Left lobe of liver (tissue), 2 donors: ENCODE measurements around the gene HAUS6. TPM values are rescaled to one million over a fixed set of nuclear protein-coding genes. Genes with fewer than 3 reads are reported as not detected.
"Not testable (repeated sequence)": the region's sequence is repeated elsewhere in the genome, so short reads cannot be mapped to it uniquely, and the experiment has no call there.

Experiments
- ATAC-seq: fragments of 200-7000 bp; cut with Tn5 transposase; one replicate; pipeline ENCODE4 v1.9.1; 2020; ENCODE audit warnings: mild to moderate bottlenecking, moderate library complexity
- DNase-seq: peaks from one replicate; pipeline ENCODE4 v3.0.0-alpha.2; 2020; ENCODE audit warnings: low spot score
- total RNA-seq: library from RNA; stranded (reverse); gene quantifications from one replicate; pipeline ENCODE4 v1.2.1, GENCODE V29; 2021
- donor health status: DM: no; HTN: no; CAD: no; lungs with moderate emphysema.
- donor health status: DM: no; HTN: yes; CAD: no.

The HAUS6 gene
- total RNA-seq, 1 donor from 2014 or later: 2.6 TPM

DNA sequence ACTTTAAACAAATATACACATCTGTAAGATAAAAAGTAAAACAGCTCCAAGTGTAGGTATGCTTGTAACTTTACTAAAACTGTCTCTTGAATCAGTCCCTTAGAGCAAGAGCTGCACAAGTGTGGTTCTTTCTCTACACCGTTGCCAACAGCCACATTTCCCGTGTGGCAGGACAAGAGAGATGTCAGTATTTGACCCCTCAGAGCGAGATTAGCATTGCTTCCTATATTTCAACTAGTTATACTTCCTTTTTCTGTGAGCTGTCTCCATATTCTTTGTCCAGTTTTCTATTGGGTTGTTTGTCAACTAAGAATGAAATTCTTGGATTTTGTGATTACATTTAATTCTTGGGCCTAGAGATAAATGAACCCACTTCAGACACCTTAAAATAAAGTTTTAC is 16.5 kb upstream of the HAUS6 start:
- ATAC-seq (no peak), DNase-seq (no peak)

DNA sequence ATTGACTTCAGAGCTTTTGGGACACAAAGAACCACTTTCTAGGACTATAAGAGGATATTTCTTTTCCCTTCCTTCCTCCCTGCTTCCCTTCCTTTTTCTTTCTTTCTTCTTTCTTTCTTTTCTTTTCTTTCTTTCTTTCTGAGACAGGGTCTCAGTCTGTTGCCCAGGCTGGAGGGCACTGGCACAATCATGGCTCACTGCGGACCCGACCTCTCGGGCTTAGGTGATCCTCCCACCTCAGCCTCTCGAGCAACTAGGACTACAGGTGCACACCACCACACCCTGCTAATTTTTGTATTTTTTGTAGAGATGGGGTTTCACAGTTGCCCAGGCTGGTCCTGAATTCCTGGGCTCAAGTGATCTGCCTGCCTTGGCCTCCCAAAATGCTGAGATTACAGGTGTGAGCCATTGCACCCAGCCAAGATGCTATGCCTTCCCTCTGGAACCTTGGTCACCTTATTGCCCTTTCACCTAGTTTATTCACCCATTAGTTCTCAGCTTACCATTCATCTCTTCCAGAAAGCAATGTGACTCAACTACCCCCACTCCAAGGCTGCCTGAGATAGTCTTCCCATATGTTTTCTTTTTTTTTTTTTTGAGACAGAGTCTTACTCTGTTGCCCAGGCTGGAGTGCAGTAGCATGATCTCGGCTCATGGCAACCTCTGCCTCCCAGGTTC is 14.5 kb upstream of the HAUS6 start:
- DNase-seq: no peak

DNA sequence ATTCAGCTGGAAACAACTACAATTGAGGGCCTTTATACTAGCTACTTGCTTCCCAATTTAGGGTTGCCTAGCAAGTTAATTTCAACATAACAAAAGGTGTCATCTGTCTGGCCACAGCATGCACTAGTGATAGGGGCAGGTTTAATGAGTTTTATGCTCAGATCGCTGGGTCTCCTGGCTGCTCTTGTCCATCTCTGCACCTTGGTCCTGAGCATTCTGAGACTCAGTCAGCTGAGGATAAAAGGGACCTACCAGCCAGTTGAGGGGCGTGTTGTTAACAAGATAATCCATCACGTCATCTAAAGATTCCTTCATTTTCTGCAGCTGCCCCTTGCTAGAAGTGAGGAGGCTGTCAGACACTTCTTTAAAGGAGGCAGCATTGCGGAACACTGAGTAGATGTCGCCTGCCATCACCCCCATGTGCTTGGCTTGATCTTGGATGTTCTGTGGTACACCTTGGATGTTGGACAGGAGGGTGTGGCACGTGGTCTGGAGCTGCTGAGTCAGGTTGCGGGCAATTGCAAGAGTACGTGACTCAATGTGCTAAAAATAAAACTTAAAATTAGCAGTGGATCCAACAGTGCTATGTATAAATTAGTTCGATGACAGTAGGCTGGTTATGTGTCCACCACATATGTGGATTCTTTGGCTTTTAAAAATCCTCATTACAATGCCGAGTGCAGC is 13.5 kb upstream of the HAUS6 start:
- ATAC-seq: peak; percentile 23
- DNase-seq: no peak

More for the DNA sequence above, 14.5 kb upstream of the HAUS6 start:
- no peak for ATAC-seq

DNA sequence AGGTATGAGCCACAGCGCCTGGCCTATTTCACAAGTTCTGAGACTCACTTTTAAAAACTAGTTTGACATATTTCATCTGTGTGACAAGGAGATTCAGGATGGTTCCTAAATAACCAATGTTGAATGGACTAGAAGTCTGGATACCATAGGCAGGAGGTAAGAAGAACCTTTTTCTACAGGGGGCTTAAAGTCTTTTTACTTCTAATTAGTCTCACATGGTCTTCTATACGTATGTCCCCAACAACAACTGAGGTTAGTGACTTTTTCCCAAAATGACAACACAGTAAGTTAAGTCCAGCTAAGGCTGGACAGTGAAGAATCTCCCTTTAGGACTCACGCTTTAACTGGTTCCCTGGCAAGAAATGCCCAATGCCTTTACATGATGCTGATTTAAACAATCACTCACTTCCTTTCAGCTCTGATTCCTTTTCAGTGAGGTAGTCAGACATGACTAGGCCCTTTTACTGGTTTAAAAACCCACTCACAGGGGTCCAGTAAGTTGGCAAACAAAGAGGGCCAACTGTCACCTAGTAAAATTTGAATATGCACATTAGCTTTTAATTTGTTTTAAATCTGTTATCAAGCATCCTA is 12.1 kb upstream of the HAUS6 start:
- ATAC-seq (no peak), DNase-seq (no peak)

DNA sequence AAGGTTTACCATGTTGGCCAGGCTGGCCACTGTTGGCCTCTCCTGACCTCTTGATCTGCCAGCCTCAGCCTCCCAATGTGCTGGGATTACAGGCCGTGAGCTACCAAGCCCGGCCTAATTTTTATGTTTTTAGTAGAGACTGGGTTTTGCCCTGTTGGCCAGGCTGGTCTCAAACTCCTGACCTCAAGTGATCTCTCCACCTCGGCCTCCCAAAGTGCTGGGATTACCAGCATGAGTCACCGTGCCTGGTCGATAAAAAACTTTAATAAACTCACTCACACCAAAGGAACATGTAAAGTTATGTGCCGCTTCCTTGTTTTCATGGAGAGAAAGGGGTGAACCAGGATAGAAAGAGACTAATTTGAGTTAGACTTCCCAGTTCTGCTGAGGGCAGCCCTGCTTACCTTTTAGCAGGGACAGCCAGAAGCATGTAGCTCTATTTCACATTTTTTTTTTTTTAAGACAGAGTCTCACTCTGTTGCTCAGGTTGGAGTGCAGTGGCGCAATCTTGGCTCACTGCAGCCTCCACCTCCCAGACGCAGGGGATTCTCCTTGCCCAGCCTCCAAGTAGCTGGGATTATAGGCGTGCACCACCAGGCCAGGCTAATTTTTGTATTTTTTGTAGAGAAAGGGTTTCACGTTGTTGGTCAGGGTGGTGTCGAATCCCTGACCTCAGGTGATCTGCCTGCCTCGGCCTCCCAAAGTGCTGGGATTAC is 11.4 kb upstream of the HAUS6 start:
- DNase-seq (no peak), ATAC-seq (peak; percentile 32)

DNA sequence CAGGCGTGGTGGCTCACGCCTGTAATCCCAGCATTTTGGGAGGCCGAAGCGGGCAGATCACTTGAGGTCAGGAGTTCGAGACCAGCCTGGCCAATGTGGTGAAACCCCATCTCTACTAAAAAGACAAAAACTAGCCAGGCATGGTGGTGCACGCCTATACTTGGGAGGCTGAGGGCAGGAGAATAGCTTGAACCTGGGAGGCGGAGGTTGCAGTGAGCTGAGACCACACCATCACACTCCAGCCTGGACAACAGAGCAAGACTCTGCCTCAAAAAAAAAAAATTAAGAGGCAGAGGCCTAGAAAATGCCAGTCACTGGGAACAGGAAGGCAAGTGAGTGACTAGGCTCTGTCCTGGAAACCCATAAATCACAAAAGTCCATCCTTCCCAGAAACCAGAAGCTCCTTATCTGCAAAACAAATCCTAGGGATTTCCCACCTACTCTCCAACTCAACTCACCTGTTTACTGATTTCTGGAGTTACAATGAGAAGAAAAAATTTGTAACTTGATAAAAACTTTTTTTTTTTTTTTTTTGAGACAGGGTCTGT is 10.4 kb upstream of the HAUS6 start:
- DNase-seq, ATAC-seq: not testable (repeated sequence)

DNA sequence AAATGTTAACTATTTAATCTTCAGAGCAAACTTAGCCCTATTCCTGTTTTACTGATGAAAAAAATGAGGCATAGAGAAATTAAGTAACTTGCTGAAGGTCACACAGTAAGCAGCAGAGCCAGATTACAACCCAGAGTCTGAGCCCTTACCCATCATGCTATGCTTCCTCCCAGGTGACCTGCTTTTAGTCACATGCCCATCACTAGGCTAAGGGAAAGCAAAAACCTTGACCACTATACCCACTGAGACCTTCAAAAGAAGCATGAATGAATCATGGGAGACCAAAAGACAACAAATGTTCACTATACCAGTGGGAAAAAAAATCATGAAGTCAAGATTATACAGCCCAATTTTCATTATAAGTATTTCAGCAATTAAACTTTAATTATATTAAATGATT is 5.3 kb upstream of the HAUS6 start:
- DNase-seq (no peak), ATAC-seq (no peak)

DNA sequence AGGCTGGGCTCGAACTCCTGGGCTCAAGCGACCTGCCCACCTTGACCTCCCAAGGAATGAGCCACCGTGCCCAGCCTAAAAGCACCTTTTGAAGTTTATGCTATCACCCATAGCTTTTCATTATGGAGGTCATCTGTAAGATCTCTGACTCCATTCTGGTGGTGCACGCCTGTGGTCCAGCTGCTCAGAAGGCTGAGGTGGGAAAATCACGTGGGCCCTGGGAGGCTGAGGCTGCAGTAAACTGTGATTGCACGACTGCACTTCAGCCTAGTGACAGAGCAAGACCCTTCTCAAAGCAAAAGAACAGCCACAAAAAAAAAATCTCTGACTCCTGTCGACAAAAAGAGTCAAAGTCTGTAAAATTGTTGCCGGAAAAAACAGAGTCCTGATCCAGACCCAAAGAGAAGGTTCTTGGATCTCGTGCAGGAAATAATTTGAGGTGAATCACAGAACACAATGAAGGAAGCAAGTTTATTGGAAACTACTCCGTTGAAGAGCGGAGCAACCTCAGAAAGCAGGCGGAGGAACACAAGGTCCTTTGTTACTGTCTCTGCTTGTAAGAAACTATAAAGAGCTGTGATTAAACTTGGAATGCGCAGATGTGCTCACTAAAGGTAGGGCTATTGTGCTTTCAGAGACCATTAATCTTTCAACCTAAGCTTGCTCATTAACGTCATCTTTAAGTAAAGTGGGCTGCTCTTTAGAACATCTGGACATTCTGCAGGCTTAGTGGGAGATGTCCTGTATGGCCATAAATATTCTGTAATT is 2.0 kb upstream of the HAUS6 start:
- no peak for DNase-seq
- ATAC-seq: no peak

DNA sequence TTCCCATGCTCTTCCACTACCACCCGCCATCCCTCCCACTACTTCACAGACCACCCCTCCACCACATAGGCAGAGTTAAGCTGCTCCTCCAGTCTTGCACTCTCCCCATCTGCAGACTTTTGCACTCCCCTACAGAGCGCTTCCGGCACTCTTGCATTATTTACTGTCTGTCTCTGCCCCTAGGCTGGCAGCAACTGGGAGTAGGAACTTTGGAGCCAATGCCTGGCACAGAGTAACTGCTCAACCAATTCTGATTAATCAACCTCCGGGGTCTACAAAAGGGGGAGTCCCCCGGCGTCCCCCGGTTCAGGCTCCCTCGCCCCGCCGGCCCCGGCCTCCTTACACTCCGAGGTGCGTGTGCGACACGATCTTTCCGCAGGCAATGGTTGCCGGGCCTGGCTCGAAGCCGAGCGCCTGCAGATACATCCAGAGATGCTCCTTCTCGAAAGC is 498 bp downstream of the HAUS6 start:
- ATAC-seq (peak; percentile 67), DNase-seq (no peak)

DNA sequence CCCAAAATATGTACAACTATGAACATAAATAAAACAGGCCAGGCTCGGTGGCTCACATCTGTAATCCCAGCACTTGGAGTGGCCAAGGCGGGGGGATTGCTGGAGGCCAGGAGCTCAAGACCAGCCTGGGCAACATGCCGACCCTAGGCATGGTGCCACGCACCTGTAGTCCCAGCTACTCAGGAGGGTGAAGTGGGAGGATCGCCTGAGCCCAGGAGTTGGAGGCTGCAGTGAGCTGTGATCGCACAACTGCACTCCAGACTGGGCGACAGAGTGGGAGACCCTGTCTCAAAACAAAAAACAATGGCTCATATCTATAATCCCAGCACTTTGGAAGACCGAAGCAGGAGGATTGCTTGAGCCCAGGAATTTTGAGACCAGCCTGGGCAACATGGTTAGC is 1.5 kb downstream of the HAUS6 start:
- DNase-seq: no peak
- ATAC-seq: no peak

DNA sequence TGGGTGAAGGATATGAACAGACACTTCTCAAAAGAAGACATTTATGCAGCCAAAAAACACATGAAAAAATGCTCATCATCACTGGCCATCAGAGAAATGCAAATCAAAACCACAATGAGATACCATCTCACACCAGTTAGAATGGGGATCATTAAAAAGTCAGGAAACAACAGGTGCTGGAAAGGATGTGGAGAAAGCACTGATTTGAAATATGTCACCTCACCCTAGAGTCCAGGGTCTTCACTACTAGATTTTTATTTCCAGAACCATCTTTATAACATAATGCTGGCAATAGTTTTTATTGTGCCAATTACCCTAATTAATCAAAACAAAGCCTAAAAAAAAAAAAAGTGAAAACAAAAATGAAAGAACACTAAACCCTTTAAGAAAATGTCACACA is 5.3 kb downstream of the HAUS6 start:
- not testable (repeated sequence) for ATAC-seq

DNA sequence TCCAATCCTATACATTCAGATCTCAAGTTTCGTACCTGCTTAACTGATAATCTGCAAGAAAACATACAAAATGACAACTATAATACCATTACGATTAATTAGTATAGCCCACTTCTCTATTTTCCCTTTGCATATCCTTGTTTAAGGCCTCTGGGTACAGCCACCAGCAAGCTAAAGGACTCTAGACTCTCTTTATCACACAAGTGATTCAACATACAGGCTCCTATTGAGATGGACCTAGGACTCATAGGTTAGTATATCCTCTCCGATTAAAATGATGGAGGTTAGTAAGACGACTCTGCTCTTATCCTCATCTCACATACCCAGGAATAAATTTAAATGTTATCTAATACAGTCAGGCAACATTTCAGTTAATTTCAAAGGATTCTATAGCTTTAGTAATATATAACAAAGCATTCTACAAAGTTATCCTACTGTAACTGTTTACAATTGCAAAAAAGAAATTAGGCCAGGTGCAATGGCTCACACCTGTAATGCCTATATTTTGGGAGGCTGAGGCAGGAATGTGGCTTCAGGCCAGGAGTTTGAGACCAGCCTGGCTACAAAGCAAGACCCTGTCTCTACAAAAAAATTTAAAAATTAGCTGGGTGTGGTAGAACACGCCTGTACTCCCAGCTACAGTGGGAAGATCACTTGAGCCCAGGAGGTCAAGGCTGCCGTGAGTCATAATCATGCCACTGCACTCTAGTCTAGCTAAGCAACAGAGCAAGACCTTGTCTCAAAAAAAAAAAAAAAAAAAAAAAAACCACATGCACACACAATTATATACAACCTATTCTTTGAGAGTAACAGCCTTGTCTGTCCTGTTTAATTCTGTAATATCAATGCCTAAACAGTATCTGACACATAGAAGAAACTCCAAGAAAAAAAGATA is 15.4 kb downstream of the HAUS6 start:
- no peak for DNase-seq

More for the DNA sequence above, 5.3 kb downstream of the HAUS6 start:
- not testable (repeated sequence) for DNase-seq

DNA sequence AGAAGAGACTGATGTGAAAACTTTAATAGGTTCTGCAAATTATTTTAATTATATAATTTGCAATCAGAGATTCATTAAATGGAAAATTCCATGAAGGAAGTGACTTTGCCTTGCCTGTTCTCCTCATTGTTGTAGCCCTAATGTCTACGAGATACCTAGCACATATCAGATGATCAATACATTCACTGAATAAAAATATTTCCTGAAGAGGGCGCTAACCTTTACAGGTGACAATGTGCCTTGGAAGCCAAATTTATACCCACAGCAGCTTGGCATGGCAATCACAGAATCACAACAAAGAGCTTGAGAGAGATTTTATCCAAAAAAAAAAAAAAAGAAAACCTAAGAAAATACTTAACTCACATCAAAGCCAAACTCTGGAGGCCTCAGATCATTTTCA is 17.4 kb downstream of the HAUS6 start:
- DNase-seq: no peak
- peak; percentile 90 for ATAC-seq

More for the DNA sequence above, 15.4 kb downstream of the HAUS6 start:
- no peak for ATAC-seq

DNA sequence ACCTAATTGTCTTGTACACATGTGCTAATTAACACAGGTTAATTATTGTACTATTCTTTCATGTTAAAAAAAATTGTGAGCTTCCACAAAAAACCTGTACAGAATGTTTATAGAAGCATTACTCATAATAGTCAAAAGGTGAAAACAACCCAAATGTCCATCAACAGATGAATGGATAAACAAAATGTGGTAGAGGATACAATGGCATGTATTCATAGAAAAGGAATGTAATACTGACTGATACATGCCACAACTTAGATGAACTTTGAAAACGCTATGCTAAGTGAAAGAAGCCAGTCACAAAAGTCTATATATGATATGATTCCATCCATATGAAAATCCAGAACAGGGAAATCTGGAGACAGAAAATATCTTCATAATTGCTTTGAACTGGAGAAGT is 27.9 kb downstream of the HAUS6 start:
- DNase-seq (no peak), ATAC-seq (no peak)

DNA sequence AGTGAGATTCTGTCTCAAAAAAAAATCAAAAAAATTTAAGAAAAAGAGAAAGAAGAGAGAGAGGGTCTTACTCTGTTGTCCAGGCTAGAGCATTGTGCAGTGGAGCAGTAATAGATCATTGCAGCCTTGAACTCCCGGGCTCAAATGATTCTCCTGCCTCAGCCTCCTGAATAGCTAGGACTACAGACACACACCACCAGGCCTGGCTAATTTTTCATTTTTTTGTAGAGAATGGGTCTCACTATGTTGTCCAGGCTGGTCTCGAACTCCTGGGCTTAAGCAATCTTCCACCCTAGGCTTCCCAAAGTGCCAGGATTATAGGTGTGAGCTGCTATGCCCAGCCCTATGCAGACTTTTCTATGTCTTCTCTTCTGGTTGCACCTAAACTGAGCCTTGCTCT is 28.5 kb downstream of the HAUS6 start:
- no peak for DNase-seq
- ATAC-seq: no peak

DNA sequence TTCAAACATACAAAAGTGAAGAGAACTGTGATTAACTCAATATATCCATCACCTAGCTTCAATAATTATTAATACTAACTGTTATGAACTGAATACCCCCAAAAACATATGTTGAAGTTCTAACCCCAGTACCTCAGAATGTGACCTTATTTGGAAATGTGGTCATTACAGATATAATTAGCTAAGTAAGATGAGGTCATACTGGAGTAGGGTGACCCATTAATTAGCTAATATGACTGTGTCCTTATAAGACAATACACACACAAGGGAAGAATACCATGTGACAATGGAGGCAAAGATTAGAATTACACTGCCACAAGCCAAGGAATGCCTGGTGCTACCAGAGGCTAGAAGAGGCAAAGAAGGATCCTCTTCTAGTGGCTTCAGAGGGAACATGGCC is 45.7 kb downstream of the HAUS6 start:
- DNase-seq (no peak), ATAC-seq (no peak)

DNA sequence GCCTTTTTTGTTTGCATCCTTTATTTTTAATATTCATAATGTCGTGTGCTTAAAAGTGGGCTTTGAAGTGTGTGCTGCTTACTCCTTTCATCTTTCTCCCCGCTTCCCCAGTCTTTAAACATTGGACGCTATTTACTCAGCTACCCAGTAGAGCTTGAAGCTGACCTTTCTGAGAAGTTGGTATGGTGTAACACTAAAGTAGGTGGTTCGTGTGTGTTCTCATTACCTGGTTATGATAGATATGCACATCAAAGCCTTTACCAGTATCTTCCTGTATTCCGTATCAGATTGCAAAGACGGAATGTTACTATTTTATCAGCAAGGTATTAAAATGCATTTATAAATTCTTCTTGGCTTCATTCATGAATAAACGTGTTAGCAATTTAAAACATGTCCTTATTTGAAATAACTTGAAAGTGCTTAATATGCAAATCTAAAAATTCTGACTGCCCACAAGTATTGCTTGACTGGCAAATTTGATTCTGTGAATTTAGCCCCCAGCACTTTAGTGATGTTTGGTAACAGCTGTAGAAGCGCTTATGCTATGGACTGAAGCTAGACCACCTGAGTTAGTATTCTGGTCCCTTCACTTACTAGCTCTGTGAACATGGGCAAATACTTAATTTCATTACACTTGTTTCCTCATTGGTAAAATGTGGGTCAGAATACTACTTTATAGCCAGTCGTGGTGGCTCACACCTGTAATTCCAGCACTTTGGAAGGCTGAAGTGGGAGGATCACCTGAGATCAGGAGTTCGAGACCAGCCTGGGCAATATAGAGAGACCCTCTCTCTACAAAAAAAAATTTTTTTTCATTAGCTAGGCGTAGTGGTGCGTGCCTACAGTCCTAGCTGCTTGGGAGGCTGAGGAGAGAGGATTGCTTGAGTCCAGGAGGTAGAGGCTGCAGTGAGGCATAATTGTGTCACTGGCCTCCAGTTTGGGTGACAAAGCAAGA is 51.8 kb downstream of the HAUS6 start:
- ATAC-seq (no peak), DNase-seq (no peak)

DNA sequence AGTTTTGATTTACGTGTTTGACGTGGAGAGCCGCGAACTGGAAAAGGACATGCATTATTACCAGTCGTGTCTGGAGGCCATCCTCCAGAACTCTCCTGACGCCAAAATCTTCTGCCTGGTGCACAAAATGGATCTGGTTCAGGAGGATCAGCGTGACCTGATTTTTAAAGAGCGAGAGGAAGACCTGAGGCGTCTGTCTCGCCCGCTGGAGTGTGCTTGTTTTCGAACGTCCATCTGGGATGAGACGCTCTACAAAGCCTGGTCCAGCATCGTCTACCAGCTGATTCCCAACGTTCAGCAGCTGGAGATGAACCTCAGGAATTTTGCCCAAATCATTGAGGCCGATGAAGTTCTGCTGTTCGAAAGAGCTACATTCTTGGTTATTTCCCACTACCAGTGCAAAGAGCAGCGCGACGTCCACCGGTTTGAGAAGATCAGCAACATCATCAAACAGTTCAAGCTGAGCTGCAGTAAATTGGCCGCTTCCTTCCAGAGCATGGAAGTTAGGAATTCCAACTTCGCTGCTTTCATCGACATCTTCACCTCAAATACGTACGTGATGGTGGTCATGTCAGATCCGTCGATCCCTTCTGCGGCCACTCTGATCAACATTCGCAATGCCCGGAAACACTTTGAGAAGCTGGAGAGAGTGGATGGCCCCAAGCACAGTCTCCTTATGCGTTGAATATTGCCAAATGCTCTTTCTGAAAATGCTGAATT is 52.6 kb downstream of the HAUS6 start:
- DNase-seq (no peak), ATAC-seq (peak; percentile 2)
